ENCODE data around the gene LRGUK. TPM values are rescaled to one million over a fixed set of nuclear protein-coding genes. Genes with fewer than 3 reads are reported as not detected.

Gene LRGUK
- total and polyA plus RNA-seq, 2 experiments from 2014 or later: 2.4 to 7.1 TPM

GRCh38 chr7:134301592-134301991 lies 174.5 kb downstream of the LRGUK start:
- Histone ChIP-seq H3K4me2 (no peak overlapping the region), H3K9me2 (ENCODE audit: insufficient read depth) (no peaks in the 10 kb centered on the region), H2AFZ (no peak overlapping the region), H3K79me2 (replicated peaks; ENCODE audit: insufficient read depth) (no peaks in the 10 kb centered on the region), H3K4me1 (ENCODE audit: insufficient read depth) (peaks cover 12% of the 10 kb centered on the region), H3F3A (replicated peaks; ENCODE audit: low read depth) (no peaks in the 10 kb centered on the region), H3K27ac (ENCODE audit: low read depth) (no peak overlapping the region), H4K20me1 (replicated peaks; ENCODE audit: insufficient read depth) (peaks cover 2% of the 10 kb centered on the region; the same call in 1 of the 2 replicates), H3K36me3 (ENCODE audit: insufficient read depth) (peaks cover 16% of the 10 kb centered on the region; the same call in 1 of the 2 replicates), H3K4me3 (no peak overlapping the region), H3K27me3 (ENCODE audit: insufficient read depth) (no peaks in the 10 kb centered on the region)
- no peak overlapping the region; the same call in 1 of the 2 replicates for H3K27ac Mint-ChIP-seq
- peaks cover 47% of the 10 kb centered on the region for H3K36me3 Mint-ChIP-seq (ENCODE audit: low read depth)
- ATAC-seq (no peak), DNase-seq (ENCODE audit: low spot score) (no peak)
- H3K9me3 Mint-ChIP-seq: no peaks in the 10 kb centered on the region
- H3K4me1 Mint-ChIP-seq: peaks cover 12% of the 10 kb centered on the region
- TF ChIP-seq ZNF331 (CRISPR knock-in tag; IDR thresholded peaks at IDR 0.05; ENCODE audit: low read depth) (no peak), REST (IDR thresholded peaks at IDR 0.05; ENCODE audit: unreplicated experiment) (no peak), STAT1 (IDR thresholded peaks at IDR 0.05; ENCODE audit: unreplicated experiment) (no peak), POLR2AphosphoS5 (IDR thresholded peaks at IDR 0.05; ENCODE audit: low read depth) (no peak), ETS1 (IDR thresholded peaks at IDR 0.05) (no peak), CREB1 (CRISPR knock-in tag; IDR thresholded peaks at IDR 0.05; ENCODE audit: low read depth) (no peak), EZH2 (IDR thresholded peaks at IDR 0.05; ENCODE audit: low read depth, unreplicated experiment) (no peak), CTCF (conservative IDR thresholded peaks at IDR 0.05; ENCODE audit: low read depth in 2 of 2) (no peak), NANOG (IDR thresholded peaks at IDR 0.05; ENCODE audit: borderline replicate concordance) (no peak), JUNB (IDR thresholded peaks at IDR 0.05; ENCODE audit: unreplicated experiment) (no peak), ZNF462 (CRISPR knock-in tag; IDR thresholded peaks at IDR 0.05) (no peak), ZNF114 (CRISPR knock-in tag; IDR thresholded peaks at IDR 0.05) (no peak), EZH2phosphoT487 (IDR thresholded peaks at IDR 0.05; ENCODE audit: unreplicated experiment) (no peak)
- H3K4me3 Mint-ChIP-seq: no peak overlapping the region
- H3K27me3 Mint-ChIP-seq (ENCODE audit: insufficient read depth, low read depth, poor library complexity): no peaks in the 10 kb centered on the region
